Adrenal gland (tissue), 5 donors: Measurements from ENCODE around the gene DBET.
"Not testable (repeated sequence)": the region's sequence is repeated elsewhere in the genome, so short reads cannot be mapped to it uniquely, and the experiment has no call there.

ENCODE experiments used
- POLR2A ChIP-seq, 2 donors: fragments of 450-650 bp; IDR thresholded peaks; one replicate each; pipeline ENCODE4 v1.6.1; 2017; ENCODE audit warnings: antibody characterized with exemption in 2 of 2, mild to moderate bottlenecking in 2 of 2, moderate library complexity in 1 of 2
- TF ChIP-seq, protein P1 (sequence below), 6 experiments: fragments of 450-650 bp in 4 of 6; fragments of 200-600 bp in 2 of 6; sonication (generic) in 1 of 6; IDR thresholded peaks; 1 replicate in 5 of 6; 2 replicates in 1 of 6; pipeline versions ENCODE4 v1.5.1 to v1.8.0; 2016 to 2021; ENCODE audit warnings: antibody characterized with exemption in 6 of 6, mild to moderate bottlenecking in 2 of 6, moderate library complexity in 1 of 6
- donor health status: DM: no; HTN: no; CAD: no.

DNA sequence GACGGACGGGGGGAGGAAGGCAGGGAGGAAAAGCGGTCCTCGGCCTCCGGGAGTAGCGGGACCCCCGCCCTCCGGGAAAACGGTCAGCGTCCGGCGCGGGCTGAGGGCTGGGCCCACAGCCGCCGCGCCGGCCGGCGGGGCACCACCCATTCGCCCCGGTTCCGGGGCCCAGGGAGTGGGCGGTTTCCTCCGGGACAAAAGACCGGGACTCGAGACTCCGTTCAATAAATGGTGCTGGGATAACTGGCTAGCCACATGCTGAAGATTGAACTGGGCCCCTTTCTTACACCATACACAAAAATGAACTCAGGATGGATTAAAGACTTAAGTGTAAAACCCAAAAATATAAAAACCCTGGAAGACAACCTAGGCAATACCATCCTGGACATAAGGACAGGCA lies 28.8 kb downstream of the DBET start:
- TF ChIP-seq, protein P1, sequence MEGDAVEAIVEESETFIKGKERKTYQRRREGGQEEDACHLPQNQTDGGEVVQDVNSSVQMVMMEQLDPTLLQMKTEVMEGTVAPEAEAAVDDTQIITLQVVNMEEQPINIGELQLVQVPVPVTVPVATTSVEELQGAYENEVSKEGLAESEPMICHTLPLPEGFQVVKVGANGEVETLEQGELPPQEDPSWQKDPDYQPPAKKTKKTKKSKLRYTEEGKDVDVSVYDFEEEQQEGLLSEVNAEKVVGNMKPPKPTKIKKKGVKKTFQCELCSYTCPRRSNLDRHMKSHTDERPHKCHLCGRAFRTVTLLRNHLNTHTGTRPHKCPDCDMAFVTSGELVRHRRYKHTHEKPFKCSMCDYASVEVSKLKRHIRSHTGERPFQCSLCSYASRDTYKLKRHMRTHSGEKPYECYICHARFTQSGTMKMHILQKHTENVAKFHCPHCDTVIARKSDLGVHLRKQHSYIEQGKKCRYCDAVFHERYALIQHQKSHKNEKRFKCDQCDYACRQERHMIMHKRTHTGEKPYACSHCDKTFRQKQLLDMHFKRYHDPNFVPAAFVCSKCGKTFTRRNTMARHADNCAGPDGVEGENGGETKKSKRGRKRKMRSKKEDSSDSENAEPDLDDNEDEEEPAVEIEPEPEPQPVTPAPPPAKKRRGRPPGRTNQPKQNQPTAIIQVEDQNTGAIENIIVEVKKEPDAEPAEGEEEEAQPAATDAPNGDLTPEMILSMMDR (IDR thresholded peaks at IDR 0.05): not testable (repeated sequence)
- not testable (repeated sequence) for TF ChIP-seq POLR2A (IDR thresholded peaks at IDR 0.05)
